Liver (tissue), 3 donors: ENCODE measurements around the gene CLMN.

Experiments used
- ATF3 ChIP-seq: IDR thresholded peaks from 2 replicates; pipeline ENCODE4 v1.6.1; 2016; ENCODE audit warnings: antibody characterized with exemption
- CTCF ChIP-seq: fragments of 150-350 bp; IDR thresholded peaks from 2 replicates; pipeline ENCODE4 v1.5.1; 2017; ENCODE audit warnings: improper control_type of control experiment, low read depth, low read length; ENCODE audit not compliant: missing input control
- EGR1 ChIP-seq, 2 donors: IDR thresholded peaks; 2 replicates each; pipeline ENCODE4 v1.6.1; 2016 to 2018; ENCODE audit warnings: antibody characterized with exemption in 2 of 2, low read depth in 2 of 2
- GABPA ChIP-seq, 2 donors: IDR thresholded peaks in 1 of 2; conservative IDR thresholded peaks in 1 of 2; 2 replicates each; pipeline ENCODE4 v1.6.1; 2016; ENCODE audit warnings: antibody characterized with exemption in 2 of 2, mild to moderate bottlenecking in 1 of 2, moderate library complexity in 1 of 2
- HNF4A ChIP-seq, 2 donors: conservative IDR thresholded peaks; 2 replicates each; pipeline ENCODE4 v1.6.1; 2016; ENCODE audit warnings: antibody characterized with exemption in 2 of 2, mild to moderate bottlenecking in 2 of 2
- JUND ChIP-seq, 2 donors: IDR thresholded peaks; 2 replicates each; pipeline ENCODE4 v1.6.1; 2016; ENCODE audit warnings: antibody characterized with exemption in 2 of 2
- MAX ChIP-seq: IDR thresholded peaks from 2 replicates; pipeline ENCODE4 v1.6.1; 2016; ENCODE audit warnings: antibody characterized with exemption
- RAD21 ChIP-seq, 2 donors: IDR thresholded peaks; 2 replicates each; pipeline ENCODE4 v1.6.1; 2016; ENCODE audit warnings: antibody characterized with exemption in 2 of 2, mild to moderate bottlenecking in 2 of 2
- REST ChIP-seq: IDR thresholded peaks from 2 replicates; pipeline ENCODE4 v1.6.1; 2016; ENCODE audit warnings: antibody characterized with exemption, mild to moderate bottlenecking
- RXRA ChIP-seq, 2 donors: IDR thresholded peaks; 2 replicates each; pipeline ENCODE4 v1.6.1; 2017 to 2018; ENCODE audit warnings: antibody characterized with exemption in 2 of 2, mild to moderate bottlenecking in 1 of 2
- SP1 ChIP-seq: IDR thresholded peaks from 2 replicates; pipeline ENCODE4 v1.6.1; 2018; ENCODE audit warnings: antibody characterized with exemption, mild to moderate bottlenecking
- TAF1 ChIP-seq: conservative IDR thresholded peaks from 2 replicates; pipeline ENCODE4 v1.6.1; 2016; ENCODE audit warnings: antibody characterized with exemption, mild to moderate bottlenecking
- YY1 ChIP-seq: IDR thresholded peaks from 2 replicates; pipeline ENCODE4 v1.6.1; 2016; ENCODE audit warnings: antibody characterized with exemption, mild to moderate bottlenecking
- donor health status: healthy.
- donor health status: healthy.

GRCh38 chr14:95258156-95258555 lies 61.6 kb downstream of the CLMN start:
- no peak for TF ChIP-seq CTCF
- no peak for TF ChIP-seq SP1
- TF ChIP-seq YY1: no peak
- TF ChIP-seq RXRA (IDR thresholded peaks at IDR 0.05): no peak
- TF ChIP-seq TAF1: no peak
- TF ChIP-seq REST: no peak
- TF ChIP-seq EGR1 (IDR thresholded peaks at IDR 0.05; ENCODE audit: low read depth in 2 of 2): no peak
- no peak for TF ChIP-seq MAX
- no peak for TF ChIP-seq ATF3
- TF ChIP-seq JUND (IDR thresholded peaks at IDR 0.05): no peak
- TF ChIP-seq HNF4A (conservative IDR thresholded peaks at IDR 0.05): no peak
- no peak for TF ChIP-seq GABPA (IDR thresholded peaks at IDR 0.05 in 1 of 2, conservative IDR thresholded peaks at IDR 0.05 in 1 of 2)
- no peak for TF ChIP-seq RAD21 (IDR thresholded peaks at IDR 0.05)
